HEK293 (cell line): ENCODE results near the gene TEX36.

ENCODE experiments used
- CTCF ChIA-PET: fragments of 350-600 bp; formaldehyde crosslinking; extraction: SDS; loops from one replicate; lab custom pipeline; 2021; ENCODE audit warnings: antibody characterized with exemption; lab: Yijun Ruan, JAX
- POLR2A ChIA-PET: fragments of 300-600 bp; formaldehyde crosslinking; extraction: SDS; loops from one replicate; lab custom pipeline; 2020; ENCODE audit warnings: antibody characterized with exemption, inconsistent platforms; lab: Yijun Ruan, JAX
- H3K27ac ChIP-seq: fragments of 200-500 bp; sonication (Bioruptor generic); 2 replicates; pipeline ENCODE4 v1.5.1; 2014; ENCODE audit warnings: low read depth, low read length, control low read depth, inconsistent platforms; ENCODE audit errors: extremely low read depth
- H3K36me3 ChIP-seq, 2 experiments: fragments of 200-500 bp in 1 of 2; sonication (Bioruptor generic) in 1 of 2; 1 replicate in 1 of 2; 2 replicates in 1 of 2; pipeline ENCODE4 v1.5.1; 2014 to 2017; ENCODE audit warnings: inconsistent platforms in 2 of 2, low read length in 2 of 2; ENCODE audit not compliant: control insufficient read depth in 2 of 2, insufficient read depth in 1 of 2
- H3K4me1 ChIP-seq: fragments of 200-500 bp; sonication (Bioruptor generic); 2 replicates; pipeline ENCODE4 v1.5.1; 2014; ENCODE audit warnings: mild to moderate bottlenecking, low read length, inconsistent platforms; ENCODE audit not compliant: control insufficient read depth, insufficient read depth
- H3K4me3 ChIP-seq: 2 replicates; pipeline ENCODE4 v1.5.1; 2011; ENCODE audit warnings: low read depth, mild to moderate bottlenecking, control low read depth, low read length, moderate library complexity
- H3K9me3 ChIP-seq: fragments of 200-500 bp; sonication (Bioruptor generic); 2 replicates; pipeline ENCODE4 v1.5.1; 2014; ENCODE audit warnings: low read depth, low read length, inconsistent platforms; ENCODE audit not compliant: control insufficient read depth, insufficient read depth
- FEZF1 ChIP-seq: fragments of 450-650 bp; formaldehyde crosslinking; IDR thresholded peaks from 2 replicates; pipeline ENCODE4 v1.5.1; 2016; ENCODE audit warnings: missing biosample characterization, missing genetic modification characterization
- GLI2 ChIP-seq: fragments of 450-650 bp; formaldehyde crosslinking; IDR thresholded peaks from 2 replicates; pipeline ENCODE4; 2017; ENCODE audit warnings: missing biosample characterization, missing genetic modification characterization, low read depth, borderline replicate concordance
- HOXA7 ChIP-seq: sonication (generic); formaldehyde crosslinking; IDR thresholded peaks from 2 replicates; pipeline ENCODE4 v1.8.1; 2022; ENCODE audit warnings: missing genetic modification reagents, borderline replicate concordance
- IKZF3 ChIP-seq: fragments of 450-650 bp; IDR thresholded peaks from 2 replicates; pipeline ENCODE4 v1.5.0; 2018; ENCODE audit warnings: missing biosample characterization, mild to moderate bottlenecking, missing genetic modification characterization, moderate library complexity
- PRDM10 ChIP-seq: fragments of 450-650 bp; formaldehyde crosslinking; IDR thresholded peaks from 2 replicates; pipeline ENCODE4 v1.5.1; 2016; ENCODE audit warnings: missing biosample characterization, missing genetic modification characterization
- PRDM6 ChIP-seq: fragments of 450-650 bp; formaldehyde crosslinking; IDR thresholded peaks from 2 replicates; pipeline ENCODE4 v1.5.1; 2017; ENCODE audit warnings: missing biosample characterization, missing genetic modification characterization
- REST ChIP-seq: fragments of 450-650 bp; formaldehyde crosslinking; IDR thresholded peaks from 2 replicates; pipeline ENCODE4 v1.5.1; 2016; ENCODE audit warnings: missing biosample characterization, missing genetic modification characterization
- TCF7L2 ChIP-seq: IDR thresholded peaks from 2 replicates; pipeline ENCODE4 v1.6.1; 2011; ENCODE audit warnings: low read depth, mild to moderate bottlenecking, inconsistent platforms, low read length, moderate library complexity, borderline replicate concordance
- ZBTB17 ChIP-seq: fragments of 450-650 bp; formaldehyde crosslinking; IDR thresholded peaks from 2 replicates; pipeline ENCODE4 v1.5.1; 2016; ENCODE audit warnings: missing biosample characterization, missing genetic modification characterization
- ZBTB20 ChIP-seq: fragments of 450-650 bp; formaldehyde crosslinking; IDR thresholded peaks from 2 replicates; pipeline ENCODE4 v1.5.1; 2016; ENCODE audit warnings: missing biosample characterization, missing genetic modification characterization
- ZEB2 ChIP-seq: fragments of 450-650 bp; formaldehyde crosslinking; IDR thresholded peaks from 2 replicates; pipeline ENCODE4 v1.5.1; 2016; ENCODE audit warnings: missing biosample characterization, missing genetic modification characterization
- ZFP3 ChIP-seq: fragments of 450-650 bp; formaldehyde crosslinking; IDR thresholded peaks from 2 replicates; pipeline ENCODE4 v1.5.1; 2016; ENCODE audit warnings: low read depth, missing biosample characterization, missing genetic modification characterization
- ZNF394 ChIP-seq: fragments of 450-650 bp; formaldehyde crosslinking; IDR thresholded peaks from 2 replicates; pipeline ENCODE4 v1.5.1; 2016; ENCODE audit warnings: missing biosample characterization, missing genetic modification characterization, mild to moderate bottlenecking, moderate library complexity, borderline replicate concordance
- ZNF600 ChIP-seq: fragments of 450-650 bp; formaldehyde crosslinking; IDR thresholded peaks from 2 replicates; pipeline ENCODE4 v1.5.1; 2016; ENCODE audit warnings: missing biosample characterization, missing genetic modification characterization
- ZNF626 ChIP-seq: fragments of 450-650 bp; sonication (Bioruptor Pico); formaldehyde crosslinking; IDR thresholded peaks from 2 replicates; pipeline ENCODE4 v1.5.1; 2018; ENCODE audit warnings: missing biosample characterization, missing genetic modification characterization, inconsistent platforms
- ZNF639 ChIP-seq: fragments of 450-650 bp; formaldehyde crosslinking; IDR thresholded peaks from 2 replicates; pipeline ENCODE4 v1.5.1; 2016; ENCODE audit warnings: missing biosample characterization, missing genetic modification characterization
- ZNF843 ChIP-seq: fragments of 450-650 bp; formaldehyde crosslinking; IDR thresholded peaks from 2 replicates; pipeline ENCODE4 v1.5.1; 2016; ENCODE audit warnings: missing biosample characterization, missing genetic modification characterization

Gene TEX36

GRCh38 chr10:125709553-125710474 is 26.9 kb upstream of the TEX36 start:
- H3K4me1 ChIP-seq, result peaks cover 36% of the 10 kb centered on the region
- no peaks in the 10 kb centered on the region for H3K9me3 ChIP-seq
- H3K36me3 ChIP-seq, result no peaks in the 10 kb centered on the region
- H3K4me3 ChIP-seq, result no peak overlapping the region
- ChIA-PET POLR2A (no interaction called here), CTCF (no interaction called here)
- TF ChIP-seq TCF7L2 (peak; percentile 49; the same call in 1 of the 2 replicates), ZBTB20 (tag by site-specific recombination) (no peak), ZBTB17 (peak; percentile 70), ZEB2 (no peak), ZNF639 (tag by site-specific recombination) (no peak), ZNF600 (tag by site-specific recombination) (peak; percentile 47; the same call in 1 of the 2 replicates), ZNF626 (tag by site-specific recombination) (no peak), ZFP3 (tag by site-specific recombination) (no peak), PRDM6 (tag by site-specific recombination) (peak; percentile 79), GLI2 (tag by site-specific recombination) (no peak), HOXA7 (CRISPR knock-in tag) (no peak), IKZF3 (tag by site-specific recombination) (0 out of 2 replicates have a peak, but pooled peaks have one; percentile 7), ZNF394 (tag by site-specific recombination) (no peak), PRDM10 (0 out of 2 replicates have a peak, but pooled peaks have one; percentile 17), REST (tag by site-specific recombination) (no peak), ZNF843 (tag by site-specific recombination) (0 out of 2 replicates have a peak, but pooled peaks have one; percentile 34), FEZF1 (tag by site-specific recombination) (peak; percentile 92)
- H3K27ac ChIP-seq, result no peak overlapping the region; the same call in 1 of the 2 replicates
